NCI-H345 (cell line): Measurements from ENCODE around the gene JSRP1.
A peak's percentile ranks its signal among the peaks of the same experiment; 100 is the strongest.

Source experiments
- DNase-seq: peaks from one replicate; lab custom pipeline; 2025; lab: John Stamatoyannopoulos, UW

Gene JSRP1

DNA sequence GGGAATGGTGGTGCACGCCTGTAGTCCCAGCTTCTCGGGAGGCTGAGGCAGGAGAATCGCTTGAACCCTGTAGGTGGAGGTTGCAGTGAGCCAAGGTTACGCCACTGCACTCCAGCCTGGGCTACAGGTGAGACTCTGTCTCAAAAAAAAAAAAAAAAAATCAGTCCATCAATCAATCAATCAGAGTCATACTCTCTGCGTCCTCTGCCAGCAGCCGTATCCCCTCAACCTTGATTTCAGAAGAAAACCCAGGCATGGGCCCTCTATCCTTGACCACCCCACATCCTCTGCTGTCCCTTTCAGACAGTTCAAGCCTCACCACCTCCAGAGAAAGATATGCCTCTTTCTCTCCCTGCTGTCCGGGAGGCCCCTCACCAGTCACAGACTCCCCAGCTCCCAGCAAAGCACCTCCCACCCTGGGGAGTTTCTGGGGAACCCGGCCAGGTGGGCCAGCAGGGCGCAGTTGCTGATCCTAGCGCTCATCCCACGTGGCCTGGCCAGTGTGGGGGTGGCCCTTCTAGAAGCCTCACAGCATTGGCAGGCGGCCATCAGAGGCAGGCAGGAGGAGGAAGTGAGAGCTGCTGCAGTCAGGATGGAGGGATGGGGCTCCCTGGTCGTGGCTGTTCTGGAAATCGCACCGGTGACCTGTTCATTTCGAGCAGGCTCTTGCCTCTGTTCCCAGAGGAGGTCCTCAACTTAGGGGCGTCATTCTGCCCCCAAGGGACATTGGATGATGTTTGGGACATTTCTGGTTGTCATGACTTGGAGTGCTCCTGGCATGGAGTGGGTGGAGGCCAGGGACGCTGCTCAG, 10.2 kb upstream of the JSRP1 start:
- peak; percentile 39 for DNase-seq

DNA sequence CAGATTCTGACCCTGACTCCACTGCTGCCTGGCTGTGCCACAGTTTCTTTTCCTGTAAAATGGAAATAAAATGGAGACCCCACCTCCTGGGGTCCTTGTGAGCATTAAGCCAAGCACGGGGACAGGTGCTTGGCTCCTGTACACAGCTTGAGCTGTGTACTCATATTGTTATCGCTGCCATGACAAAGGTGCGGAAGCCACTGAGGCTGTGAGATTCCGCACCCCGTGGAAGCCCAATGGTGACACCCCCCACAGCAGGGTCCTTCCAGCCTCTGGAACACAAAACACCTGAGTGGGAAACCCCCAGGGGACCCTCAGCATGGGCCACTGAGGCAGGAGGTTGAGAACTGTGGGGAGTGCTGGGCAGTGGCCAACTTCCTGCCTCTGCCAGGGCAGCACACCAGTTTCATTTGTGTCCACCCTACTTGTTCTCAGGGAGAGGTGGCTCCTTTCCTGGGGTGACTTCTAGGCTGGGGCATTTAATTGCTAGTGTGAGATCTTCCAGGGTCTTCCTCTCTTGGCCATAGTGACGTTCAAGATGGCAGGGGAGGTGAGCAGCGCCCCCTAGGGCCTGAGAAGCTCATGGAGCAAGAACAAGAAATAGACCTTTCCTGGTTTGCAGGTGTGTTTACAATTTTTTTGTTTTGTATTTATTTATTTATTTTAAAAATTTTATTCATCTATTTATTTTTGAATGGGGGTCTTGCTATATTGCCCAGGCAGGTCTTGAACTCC, 5.4 kb upstream of the JSRP1 start:
- DNase-seq: no peak

DNA sequence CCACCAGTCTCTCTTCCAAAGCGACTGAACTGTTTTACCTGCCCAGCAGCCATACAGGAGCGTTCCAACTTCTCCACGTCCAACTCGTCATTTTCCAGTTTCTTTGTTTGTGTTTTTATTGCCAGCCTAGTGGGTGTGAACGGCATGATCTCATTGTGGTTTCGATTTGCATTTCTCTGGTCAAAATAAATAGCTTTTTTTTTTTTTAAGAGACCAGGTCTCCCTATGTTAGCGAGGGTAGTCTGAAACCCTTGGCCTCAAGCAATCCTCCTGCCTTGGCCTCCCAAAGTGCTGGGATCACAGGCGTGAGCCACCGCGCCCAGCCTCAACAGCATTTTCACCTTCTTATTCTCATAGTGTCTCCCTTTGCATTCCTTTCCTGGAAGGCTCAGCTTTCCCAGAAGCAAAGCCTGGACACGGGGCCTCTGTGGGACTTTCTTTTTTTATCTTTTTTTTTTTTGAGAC, 4.2 kb upstream of the JSRP1 start:
- no peak for DNase-seq

DNA sequence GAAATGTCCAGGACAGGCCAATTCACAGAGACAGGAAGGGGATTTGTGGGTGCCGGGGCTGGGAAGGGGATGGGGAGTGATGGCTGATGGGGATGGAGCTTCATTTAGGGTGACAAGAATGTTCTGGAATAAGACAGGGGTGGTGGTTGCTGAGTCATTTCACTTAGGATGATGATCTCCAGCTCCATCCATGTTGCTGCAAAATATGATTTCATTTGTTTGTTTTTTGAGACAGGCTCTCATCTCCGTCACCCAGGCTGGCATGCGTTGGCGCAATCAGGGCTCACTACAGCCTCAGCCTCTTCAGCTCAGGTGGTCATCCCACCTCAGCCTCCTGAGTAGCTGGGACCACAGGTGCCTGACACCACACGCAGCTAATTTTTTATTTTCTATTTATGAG, 3.1 kb upstream of the JSRP1 start:
- no peak for DNase-seq

DNA sequence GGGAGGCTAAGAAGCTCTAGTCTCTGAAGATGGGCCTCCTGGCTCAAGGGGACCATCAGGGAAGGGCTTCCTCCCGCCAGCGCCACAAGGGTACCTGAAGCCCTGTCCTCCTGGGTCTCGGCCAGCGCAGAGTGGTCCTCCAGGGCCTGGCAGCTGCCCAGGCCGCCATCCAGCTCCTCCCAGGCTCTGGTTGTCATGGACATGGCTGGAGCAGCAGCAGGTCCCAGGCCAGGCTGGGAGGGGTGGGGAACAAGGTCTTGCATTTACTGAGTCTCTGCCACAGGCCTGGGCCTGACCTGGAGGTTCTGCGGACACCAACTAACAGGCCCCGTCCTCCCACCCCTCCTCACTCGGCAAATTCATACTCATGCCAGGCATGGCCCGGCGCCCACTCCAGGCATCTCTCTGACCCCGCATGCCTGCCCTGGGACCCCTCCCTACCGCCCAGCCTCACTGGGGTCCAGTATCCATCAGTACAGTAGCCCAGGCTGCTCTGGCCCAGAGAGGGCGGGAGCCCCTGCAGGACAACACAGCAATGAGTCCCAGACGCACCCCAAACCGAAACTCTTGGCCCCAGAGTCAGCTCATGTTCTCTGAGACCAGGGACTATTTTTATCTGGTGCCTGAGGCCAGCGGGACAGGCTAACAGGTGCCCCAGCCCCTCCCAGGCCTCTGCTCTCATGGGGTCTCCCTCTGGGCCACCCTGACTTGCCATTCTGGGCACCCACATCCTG, 938 bp downstream of the JSRP1 start:
- DNase-seq: no peak

DNA sequence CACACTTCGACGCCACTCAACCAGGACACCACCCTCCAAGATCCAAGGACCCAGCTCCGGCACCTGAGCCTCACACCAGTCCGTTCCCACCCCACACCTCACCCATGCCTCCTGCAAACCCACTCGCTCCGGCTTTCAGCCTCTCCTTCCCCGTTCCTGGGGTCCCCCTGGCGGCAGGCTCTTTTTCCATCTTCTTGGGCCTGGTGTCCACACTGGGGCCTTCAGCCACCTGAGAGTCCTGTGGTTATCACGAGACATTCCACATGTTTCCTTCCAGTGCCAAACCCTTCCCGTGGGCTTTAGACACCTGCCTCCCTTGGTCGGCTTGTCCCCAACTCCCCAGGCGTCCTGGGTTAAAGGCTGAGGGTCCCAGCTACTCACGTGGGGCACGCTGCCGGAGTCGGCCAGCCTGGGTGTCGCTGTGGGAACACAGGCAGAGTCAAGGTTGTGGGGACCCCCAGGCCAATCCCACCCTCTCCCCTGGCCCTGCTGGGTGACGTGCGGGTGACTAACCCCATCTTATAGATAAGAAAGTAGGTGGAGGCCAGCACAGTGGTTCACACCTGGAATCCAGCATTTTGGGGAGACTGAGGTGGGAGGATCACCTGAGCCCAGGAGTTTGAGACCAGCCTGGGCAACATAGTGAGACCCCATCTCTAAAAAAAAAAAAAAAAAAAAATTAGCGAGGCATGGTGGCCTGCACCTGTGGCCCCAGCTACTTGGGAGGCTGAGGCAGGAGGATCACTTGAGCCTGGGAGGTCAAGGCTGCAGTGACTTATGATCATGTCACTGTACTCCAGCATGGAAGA, 1.9 kb downstream of the JSRP1 start:
- no peak for DNase-seq

DNA sequence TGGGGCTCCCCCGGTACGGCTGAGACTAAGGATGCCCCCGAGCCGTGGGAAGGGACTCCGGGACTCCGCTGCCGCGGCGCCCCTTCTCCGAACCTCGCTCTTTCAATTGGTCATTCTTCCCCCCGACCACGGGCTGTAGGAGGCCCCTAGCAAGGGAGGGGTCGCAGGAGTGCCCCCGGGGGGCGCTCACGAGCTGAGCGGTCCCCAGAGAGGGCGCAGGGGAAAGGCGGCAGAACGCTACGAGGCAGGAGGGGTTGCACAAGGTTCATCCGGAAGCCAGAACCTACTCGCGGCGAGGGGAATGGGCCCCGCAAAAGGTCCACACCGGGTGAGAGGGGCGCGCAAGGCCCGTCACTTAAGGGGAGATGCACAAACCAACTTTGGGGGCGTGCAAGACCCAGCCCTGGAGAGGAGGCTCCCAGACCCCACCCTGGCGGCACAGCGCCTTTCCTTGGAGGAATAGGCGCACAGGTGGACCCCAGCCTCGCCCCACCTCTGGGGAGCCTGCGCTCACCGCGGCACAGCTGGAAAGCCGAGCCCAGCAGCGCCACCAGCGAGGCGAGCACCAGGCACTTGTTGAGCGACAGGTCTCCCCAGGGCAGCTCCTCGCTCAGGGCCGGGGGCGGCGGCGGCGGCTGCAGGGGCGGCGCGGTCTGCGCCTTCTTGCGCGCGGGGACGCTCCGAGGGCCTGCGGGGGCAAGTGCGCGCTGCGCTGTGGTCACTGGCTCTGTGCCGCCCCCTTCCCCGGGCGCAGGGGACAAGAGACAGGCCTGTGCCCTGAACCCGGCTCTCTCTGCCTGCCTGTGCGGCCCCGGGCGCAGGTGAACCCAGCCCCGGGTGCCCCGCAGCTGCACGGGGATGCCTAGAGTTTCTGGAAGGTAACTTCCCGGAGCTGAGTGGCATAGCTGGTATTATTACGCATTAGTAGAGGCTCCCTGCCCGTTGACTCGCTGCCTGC, 2.8 kb downstream of the JSRP1 start:
- DNase-seq: no peak

DNA sequence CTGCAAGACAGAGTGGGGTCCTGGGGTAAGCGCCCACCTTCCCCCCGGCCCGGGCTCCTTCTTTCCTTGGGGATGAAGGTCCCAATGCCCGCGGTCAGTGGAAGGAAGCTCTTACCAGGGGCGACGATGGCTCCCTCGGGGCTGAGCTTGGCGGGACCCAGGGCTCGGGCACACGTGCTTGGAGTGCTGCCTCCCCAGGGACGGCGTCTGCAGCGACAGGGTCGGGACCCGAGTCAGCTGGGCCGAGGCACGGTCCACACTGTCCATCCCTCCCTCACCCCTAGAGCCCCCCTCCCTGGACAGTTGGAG, 3.5 kb downstream of the JSRP1 start:
- DNase-seq: no peak

DNA sequence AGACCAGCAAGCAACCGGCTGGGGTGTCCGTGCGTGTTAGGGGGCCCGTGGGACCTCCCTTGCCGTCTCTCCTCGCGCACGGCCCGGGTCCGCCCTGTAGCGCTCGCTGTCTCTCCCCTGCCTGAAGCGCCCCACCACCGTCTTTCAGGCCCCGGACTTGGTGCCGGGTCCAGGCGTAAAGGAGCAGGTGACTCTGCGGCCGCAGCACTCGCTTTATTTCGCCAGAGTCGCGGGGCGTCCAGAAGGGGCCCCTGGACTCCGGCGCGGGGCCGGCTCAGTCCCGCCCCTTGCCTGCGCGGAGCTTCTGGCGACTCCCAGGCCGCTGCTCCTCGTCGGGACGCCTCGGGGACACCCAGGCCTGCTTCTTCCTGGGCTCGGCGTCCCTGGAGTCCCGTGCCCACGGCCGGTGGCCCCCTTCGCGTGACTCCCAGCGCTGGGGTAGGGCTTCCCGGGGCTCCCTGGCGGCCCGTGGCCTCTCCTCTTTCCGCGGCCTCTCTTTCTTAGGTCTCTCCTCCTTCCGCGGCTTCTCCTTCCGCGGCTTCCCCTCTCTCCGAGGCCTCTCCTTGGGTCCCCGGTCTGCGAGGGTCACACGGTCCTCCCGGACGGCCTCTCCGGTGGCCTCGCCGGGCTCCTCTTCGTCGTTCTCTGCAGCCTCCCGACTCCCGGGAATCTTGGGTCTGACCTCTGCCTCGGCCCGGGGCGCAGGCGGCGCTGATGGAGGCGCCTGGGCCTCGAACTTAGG, 4.0 kb downstream of the JSRP1 start:
- DNase-seq: no peak

DNA sequence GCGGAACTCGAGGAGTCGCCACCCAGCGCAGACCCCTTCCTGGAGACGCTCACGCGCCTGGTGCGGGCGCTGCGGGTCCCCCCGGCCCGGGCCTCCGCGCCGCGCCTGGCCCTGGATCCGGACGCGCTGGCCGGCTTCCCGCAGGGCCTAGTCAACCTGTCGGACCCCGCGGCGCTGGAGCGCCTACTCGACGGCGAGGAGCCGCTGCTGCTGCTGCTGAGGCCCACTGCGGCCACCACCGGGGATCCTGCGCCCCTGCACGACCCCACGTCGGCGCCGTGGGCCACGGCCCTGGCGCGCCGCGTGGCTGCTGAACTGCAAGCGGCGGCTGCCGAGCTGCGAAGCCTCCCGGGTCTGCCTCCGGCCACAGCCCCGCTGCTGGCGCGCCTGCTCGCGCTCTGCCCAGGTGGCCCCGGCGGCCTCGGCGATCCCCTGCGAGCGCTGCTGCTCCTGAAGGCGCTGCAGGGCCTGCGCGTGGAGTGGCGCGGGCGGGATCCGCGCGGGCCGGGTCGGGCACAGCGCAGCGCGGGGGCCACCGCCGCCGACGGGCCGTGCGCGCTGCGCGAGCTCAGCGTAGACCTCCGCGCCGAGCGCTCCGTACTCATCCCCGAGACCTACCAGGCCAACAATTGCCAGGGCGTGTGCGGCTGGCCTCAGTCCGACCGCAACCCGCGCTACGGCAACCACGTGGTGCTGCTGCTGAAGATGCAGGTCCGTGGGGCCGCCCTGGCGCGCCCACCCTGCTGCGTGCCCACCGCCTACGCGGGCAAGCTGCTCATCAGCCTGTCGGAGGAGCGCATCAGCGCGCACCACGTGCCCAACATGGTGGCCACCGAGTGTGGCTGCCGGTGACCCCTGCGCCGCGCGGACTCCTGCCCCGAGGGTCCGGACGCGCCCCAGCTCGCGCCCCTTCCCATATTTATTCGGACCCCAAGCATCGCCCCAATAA, 4.8 kb downstream of the JSRP1 start:
- DNase-seq: no peak

DNA sequence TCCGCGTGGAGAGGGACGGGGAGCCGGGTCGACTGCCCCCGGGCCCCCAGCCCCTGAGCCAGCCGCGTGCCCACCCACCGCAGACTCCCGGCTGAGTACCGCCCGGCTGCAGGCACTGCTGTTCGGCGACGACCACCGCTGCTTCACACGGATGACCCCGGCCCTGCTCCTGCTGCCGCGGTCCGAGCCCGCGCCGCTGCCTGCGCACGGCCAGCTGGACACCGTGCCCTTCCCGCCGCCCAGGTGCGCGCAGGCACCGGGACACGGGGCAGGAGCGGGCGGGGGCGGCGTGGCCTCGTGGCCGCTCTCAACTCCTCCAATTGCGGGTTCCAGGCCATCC, 5.5 kb downstream of the JSRP1 start:
- no peak for DNase-seq

DNA sequence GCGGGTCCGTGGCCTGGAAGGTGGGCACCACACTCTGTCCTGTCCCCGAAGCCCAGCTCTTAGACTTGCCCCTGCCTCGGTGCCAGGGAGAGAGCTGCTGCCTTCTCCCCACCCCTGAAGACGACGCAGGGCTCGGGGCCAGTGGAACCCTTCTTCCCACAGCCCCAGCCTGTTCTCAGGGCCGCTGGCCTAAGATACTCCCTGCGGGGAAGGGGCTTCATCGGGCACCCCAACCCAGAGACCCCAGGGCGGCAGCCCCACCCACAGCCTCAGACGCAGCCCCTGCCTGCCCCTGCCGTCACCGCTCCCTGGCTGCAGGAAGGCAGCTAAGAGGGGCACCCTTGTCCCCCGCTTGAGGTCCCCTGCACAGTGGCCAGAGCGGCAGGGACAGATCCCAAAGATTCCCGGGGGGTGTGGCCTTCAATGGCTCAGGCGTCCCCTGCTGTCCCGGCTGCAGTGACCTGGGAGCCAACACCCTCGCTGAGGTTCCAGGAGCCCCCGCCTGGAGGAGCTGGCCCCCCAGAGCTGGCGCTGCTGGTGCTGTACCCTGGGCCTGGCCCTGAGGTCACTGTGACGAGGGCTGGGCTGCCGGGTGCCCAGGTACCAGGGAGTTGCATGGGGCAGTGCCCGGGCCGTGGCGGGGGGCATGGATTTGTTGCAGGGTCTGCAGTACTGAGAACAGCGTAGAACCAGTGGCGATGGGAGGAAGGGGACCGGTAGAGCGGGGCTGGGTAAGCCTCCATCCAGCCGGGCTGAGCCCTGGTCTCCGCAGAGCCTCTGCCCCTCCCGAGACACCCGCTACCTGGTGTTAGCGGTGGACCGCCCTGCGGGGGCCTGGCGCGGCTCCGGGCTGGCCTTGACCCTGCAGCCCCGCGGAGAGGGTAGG, 6.1 kb downstream of the JSRP1 start:
- DNase-seq: no peak

DNA sequence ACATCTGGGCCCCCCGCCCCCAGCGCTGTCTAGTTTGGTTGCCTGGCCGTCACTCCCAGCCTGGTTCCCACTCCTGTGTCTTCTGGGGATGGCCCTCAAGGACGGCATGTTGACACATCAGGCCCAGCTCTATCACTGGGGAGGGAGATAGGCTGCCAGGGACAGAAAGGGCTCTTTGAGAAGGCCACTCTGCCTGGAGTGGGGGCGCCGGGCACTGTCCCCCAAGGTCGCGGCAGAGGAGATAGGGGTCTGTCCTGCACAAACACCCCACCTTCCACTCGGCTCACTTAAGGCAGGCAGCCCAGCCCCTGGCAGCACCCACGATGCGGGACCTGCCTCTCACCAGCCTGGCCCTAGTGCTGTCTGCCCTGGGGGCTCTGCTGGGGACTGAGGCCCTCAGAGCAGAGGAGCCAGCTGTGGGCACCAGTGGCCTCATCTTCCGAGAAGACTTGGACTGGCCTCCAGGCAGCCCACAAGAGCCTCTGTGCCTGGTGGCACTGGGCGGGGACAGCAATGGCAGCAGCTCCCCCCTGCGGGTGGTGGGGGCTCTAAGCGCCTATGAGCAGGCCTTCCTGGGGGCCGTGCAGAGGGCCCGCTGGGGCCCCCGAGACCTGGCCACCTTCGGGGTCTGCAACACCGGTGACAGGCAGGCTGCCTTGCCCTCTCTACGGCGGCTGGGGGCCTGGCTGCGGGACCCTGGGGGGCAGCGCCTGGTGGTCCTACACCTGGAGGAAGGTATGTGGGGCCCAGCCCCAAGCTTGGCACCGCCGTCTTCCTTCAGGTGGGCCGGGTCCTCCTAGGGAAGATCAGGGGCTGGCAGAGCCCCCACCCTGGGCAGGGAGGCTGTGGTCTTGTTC, 7.0 kb downstream of the JSRP1 start, which contains the start of gene AMH:
Gene AMH, plus strand, starts transcription at position 314 of the 857 bp plus-strand sequence. Its CDS starts 10 bp downstream, at position 324.
- DNase-seq: no peak

DNA sequence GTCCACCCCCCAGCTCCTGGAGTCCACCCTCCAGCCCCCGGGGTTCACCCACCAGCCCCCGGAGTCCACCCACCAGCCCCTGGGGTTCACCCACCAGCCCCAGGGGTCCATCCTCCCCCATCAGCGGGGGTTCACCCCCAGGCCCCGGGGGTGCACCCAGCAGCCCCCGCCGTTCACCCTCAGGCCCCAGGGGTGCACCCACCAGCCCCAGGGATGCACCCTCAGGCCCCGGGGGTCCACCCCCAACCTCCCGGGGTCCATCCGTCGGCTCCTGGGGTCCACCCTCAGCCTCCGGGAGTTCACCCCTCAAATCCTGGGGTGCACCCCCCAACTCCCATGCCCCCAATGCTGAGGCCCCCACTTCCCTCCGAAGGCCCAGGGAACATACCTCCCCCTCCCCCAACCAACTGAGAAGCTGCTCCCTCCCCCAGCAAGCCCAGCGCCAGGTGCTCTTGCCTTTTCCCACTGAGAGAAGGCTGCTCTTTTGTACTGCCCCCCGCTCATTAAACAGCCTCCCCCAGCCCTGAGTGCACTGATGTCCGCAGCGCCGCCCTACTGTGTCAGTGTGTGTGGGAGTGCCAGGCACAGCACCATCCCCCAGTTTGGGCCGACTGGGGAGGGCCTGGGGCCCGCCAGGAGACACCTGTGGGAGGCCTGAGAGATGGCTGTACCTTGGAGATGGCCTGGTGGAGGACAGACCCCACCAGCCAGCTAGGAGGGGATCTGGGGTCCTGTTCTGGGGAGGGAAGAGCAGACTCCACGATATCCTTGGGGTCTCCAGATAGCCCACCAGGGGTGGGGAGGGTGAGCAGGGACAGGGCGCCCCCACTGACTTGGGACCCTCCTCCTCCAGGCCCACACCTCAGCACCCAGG, 7.8 kb downstream of the JSRP1 start:
- DNase-seq: peak; percentile 65

DNA sequence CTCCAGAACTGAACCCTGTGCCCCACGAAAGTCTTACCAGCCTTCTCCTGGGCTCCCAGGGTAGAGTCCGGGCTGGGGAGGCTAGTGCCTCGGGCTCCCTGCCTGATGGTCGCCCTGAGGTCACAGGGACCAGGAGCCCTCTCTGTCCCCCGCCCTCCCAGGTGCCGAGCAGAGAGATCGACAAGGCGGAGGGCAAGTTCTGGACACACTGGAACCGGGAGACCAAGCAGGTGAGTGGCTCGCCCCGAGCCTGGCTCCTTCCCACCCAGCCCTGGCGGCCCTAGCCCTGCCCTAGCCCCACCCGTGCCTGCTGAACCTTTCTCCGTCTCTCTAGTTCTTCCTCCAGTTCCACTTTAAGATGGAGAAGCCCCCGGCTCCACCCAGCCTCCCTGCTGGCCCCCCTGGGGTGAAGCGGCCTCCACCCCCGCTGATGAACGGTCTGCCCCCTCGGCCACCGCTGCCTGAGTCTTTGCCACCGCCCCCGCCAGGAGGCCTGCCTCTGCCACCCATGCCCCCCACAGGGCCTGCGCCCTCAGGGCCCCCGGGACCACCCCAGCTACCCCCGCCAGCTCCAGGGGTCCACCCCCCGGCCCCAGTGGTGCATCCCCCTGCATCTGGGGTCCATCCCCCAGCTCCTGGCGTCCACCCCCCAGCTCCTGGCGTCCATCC, 8.7 kb downstream of the JSRP1 start:
- no peak for DNase-seq
